GM19467 (cell line): ENCODE data around the gene CDH13.

Experiments
- ATAC-seq: cut with Tn5 transposase; IDR thresholded peaks from one replicate; pipeline ENCODE4 v1.9.1; 2021; ENCODE audit warnings: mild to moderate bottlenecking, moderate library complexity; ENCODE audit not compliant: unreplicated experiment

Gene CDH13

GRCh38 chr16:82987767-82988166 is 361.0 kb downstream of the CDH13 start:
- ATAC-seq = no peak

- ATAC-seq = no peak
Observed at GRCh38 chr16:82990155-82990554, 363.4 kb downstream of the CDH13 start.

GRCh38 chr16:82991410-82991809 is 364.6 kb downstream of the CDH13 start:
- no peak for ATAC-seq

GRCh38 chr16:82991966-82992675 is 365.4 kb downstream of the CDH13 start:
- no peak for ATAC-seq

GRCh38 chr16:82992786-82993185 is 366.0 kb downstream of the CDH13 start:
- no peak for ATAC-seq

GRCh38 chr16:82993415-82993814 is 366.6 kb downstream of the CDH13 start:
- no peak for ATAC-seq

GRCh38 chr16:82993926-82994325 is 367.2 kb downstream of the CDH13 start:
- no peak for ATAC-seq

- no peak for ATAC-seq
Observed at GRCh38 chr16:82995286-82995923, 368.6 kb downstream of the CDH13 start.

- no peak for ATAC-seq
Observed at GRCh38 chr16:82995924-82996441, 369.2 kb downstream of the CDH13 start.

- no peak for ATAC-seq
Observed at GRCh38 chr16:82996814-82997213, 370.0 kb downstream of the CDH13 start.

- no peak for ATAC-seq
Observed at GRCh38 chr16:82999711-83000110, 372.9 kb downstream of the CDH13 start.

GRCh38 chr16:83002351-83003334 is 375.9 kb downstream of the CDH13 start:
- no peak for ATAC-seq

- ATAC-seq = no peak
Observed at GRCh38 chr16:83004868-83005652, 378.3 kb downstream of the CDH13 start.

- no peak for ATAC-seq
Observed at GRCh38 chr16:83005653-83006160, 378.9 kb downstream of the CDH13 start.

- no peak for ATAC-seq
Observed at GRCh38 chr16:83010776-83011720, 384.3 kb downstream of the CDH13 start.

GRCh38 chr16:83011939-83012338 is 385.2 kb downstream of the CDH13 start:
- no peak for ATAC-seq

GRCh38 chr16:83013071-83013470 is 386.3 kb downstream of the CDH13 start:
- no peak for ATAC-seq

GRCh38 chr16:83019963-83020362 is 393.2 kb downstream of the CDH13 start:
- ATAC-seq = no peak

GRCh38 chr16:83021045-83021444 is 394.3 kb downstream of the CDH13 start:
- no peak for ATAC-seq
